Ramos (cell line): Measurements from ENCODE around the gene PLLP.
"Not testable (repeated sequence)": the region's sequence is repeated elsewhere in the genome, so short reads cannot be mapped to it uniquely, and the experiment has no call there.

ENCODE experiments used
- in situ Hi-C: fragments of 300-500 bp; cut with MboI; formaldehyde crosslinking; loops from one replicate; pipeline ENCODE4 v1.14.3; 2022; ENCODE audit warnings: low sequenced_read_pairs; ENCODE audit not compliant: unreplicated experiment

The PLLP gene

DNA sequence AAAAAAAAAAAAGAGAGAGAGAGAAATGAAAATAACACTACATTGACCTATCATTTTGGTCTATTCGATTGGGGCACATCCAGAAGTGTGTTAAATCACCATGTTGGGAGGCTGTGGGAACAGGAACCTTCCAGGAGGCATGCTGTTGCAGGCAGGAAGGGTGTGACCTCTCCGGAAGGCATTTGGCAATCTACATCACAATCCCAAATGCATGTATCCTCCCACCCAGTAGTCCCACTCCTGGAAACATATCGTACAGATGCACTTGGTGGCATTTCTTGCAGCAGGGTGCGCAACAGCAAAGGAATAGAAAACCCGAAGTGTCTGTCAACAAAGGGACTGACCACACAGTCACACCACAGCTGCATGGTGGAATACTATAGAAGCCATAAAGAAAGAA, 7.9 kb downstream of the PLLP start:
- in situ Hi-C loops = no loop called here

DNA sequence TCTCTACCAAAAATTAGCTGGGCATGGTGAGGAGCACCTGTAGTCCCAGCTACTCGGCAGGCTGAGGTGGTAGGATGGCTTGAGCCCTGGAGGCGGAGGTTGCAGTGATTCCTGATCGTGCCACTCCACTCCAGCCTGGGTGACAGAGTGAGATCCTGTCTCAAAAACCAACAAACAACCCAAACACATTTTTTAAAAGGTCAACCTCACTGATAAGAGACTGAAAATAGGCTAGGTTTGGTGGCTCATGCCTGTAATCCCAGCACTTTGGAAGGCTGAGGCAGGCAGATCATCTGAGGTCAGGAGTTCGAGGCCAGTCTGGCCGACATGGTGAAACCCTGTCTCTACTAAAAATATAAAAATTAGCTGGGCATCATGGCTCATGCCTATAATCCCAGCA, 8.5 kb downstream of the PLLP start:
- in situ Hi-C loops = not testable (repeated sequence)

DNA sequence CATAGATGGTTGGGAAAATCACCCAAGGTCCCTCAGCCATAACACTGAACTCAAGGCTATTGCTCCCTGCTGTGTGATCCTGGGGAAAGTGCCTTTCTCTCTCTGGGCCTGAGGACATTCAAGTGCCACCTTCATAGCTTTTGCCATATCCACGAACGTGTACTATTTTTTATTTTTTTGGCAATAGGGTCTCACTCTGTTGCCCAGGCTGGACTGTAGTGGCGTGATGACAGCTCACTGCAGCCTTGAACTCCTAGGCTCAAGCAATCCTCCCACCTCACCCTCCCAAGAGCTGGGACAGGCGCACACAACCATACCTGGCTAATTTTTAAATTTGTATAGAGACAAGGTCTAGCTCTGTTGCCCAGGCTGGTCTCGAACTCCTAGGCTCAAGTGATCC, 10.6 kb downstream of the PLLP start:
- in situ Hi-C loops = no loop called here

- in situ Hi-C loops = no loop called here
Measured at GRCh38 chr16:57273359-57273758, 11.1 kb downstream of the PLLP start.

- in situ Hi-C loops = no loop called here
Measured at GRCh38 chr16:57271867-57272495, 12.5 kb downstream of the PLLP start.

DNA sequence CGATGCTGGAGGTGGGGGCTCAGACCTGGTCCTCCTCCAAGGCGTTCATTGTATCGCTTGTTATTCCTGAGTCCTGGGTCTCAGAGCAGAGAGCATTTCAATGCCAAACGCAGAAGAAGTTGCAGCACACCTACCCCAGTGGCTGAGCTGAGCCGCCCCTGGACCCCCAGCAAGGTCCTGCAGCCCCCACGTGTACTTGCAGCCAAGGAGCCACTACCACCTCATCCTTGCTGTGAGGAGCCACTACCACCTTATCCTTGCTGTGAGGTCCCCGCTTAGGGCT, 13.5 kb downstream of the PLLP start:
- in situ Hi-C loops = no loop called here

- in situ Hi-C loops = no loop called here
Measured at GRCh38 chr16:57270221-57271062, 14.0 kb downstream of the PLLP start.

DNA sequence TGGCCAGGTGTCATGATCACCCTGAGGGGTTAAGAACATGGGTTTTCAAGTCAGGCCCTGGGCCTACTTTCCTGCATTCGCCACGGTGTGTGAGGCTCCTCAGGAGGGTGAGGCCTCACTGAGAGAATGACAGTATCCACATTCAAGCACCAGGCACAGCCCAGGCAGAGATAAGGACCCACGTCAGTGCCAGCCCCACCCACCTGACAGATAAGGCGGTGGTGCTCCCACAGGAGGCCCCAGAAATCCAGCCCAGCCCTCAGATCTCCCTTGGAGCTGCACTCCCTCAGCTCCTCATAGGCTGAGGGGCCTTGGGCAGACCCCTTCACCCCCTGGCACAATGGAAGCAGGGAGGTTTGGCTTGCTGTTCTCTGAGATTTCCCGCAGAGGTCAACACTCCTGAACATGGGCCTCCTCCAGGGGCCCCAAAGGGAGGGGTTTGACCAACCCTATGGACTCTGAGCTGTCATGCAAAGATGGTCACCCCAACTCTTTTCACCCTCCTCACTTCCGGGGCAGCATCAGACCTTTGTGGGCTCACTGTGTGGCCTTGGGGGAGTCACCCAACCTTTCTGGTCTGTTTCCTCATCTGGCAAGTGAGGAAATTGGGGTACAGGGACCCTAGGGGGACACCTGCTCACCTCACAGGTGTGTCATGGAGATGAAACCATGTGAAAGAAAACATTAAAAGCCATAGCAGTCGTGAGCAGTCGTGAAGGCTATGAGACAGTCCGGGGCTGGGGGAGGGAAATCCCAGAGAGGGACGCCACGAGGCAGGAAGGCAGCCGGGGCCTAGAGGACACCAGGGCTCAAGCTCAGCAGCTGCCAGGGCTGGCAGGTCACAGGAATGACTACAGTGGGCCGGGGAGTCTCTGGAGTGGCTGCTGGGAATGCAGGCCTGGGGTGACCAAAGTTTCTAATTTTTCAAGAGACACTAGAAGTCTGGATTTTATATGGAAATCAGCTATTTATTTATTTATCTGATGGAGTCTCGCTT, 15.4 kb downstream of the PLLP start:
- in situ Hi-C loops = no loop called here

DNA sequence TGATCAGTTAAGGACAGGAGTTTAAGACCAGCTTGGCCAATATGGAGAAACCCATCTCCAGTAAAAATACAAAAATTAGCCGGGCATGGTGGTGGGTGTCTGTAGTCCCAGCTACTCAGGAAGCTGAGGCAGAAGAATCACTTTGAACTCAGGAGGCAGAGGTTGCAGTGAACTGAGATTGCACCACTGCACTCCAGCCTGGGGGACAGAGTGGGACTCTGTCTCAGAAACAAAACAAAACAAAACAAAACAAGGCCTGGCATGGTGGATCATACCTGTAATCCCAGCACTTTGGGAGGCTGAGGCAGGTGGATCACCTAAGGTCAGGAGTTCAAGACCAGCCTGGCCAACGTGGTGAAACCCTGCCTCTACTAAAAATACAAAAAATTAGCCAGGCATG, 17.1 kb downstream of the PLLP start:
- in situ Hi-C loops = not testable (repeated sequence)

DNA sequence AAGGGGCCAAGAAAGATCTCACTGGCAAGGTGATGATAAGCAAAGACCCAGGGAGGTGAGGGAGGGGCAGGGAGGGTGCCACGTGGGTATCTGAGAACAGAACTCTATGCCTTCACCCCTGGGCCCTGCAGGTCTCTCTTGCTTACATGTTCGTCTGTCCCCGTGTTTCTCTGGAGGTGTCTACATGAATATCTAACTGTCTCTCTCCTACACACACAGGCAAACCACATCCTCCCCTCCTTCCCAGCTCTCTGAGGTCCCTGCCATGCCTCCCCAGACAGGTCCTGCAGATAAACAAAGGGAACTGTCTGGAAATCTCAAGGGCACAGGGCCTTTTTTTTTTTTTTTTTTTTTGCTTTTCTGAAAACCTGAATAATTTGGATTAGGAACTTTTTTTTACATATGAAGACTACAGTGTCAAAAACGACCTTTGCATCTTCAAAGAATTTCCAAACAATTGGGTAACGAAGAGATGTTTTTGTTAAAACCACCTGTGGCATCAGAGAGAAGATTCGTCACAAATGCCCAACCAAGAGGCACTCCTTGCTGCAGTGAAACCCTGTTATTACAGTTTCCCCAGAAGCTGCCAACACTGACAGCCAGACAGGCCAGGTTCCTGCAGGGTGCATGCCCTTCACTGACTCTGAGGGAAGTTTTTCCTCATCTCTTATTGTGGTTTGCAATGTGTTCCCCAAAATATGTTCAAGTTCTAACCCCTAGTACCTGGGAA, 17.8 kb downstream of the PLLP start:
- in situ Hi-C loops = no loop called here

- in situ Hi-C loops = no loop called here
Measured at GRCh38 chr16:57265850-57266530, 18.5 kb downstream of the PLLP start.

DNA sequence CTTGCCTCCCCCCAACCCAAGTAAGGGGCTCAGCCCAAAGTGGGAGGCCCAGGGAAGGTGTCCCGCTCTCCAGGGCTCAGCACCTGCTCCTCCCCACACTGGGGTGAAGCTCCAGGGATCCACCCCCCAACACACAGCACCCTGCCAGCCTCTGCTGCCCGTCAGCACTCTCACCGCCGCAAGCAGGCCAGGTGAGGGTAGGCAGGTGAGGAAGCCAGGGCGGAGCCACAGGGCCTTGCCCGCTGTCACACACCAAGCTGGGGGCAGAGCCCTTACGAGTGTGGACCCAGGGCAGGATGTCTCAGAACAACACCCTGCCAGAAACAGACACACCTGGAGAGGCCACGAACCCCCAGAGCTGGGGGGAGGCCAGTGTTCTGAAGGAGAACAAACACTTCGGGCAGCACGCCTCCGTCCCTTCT, 19.5 kb downstream of the PLLP start:
- in situ Hi-C loops = no loop called here

GRCh38 chr16:57264381-57264780, 20.1 kb downstream of the PLLP start:
- in situ Hi-C loops = no loop called here

DNA sequence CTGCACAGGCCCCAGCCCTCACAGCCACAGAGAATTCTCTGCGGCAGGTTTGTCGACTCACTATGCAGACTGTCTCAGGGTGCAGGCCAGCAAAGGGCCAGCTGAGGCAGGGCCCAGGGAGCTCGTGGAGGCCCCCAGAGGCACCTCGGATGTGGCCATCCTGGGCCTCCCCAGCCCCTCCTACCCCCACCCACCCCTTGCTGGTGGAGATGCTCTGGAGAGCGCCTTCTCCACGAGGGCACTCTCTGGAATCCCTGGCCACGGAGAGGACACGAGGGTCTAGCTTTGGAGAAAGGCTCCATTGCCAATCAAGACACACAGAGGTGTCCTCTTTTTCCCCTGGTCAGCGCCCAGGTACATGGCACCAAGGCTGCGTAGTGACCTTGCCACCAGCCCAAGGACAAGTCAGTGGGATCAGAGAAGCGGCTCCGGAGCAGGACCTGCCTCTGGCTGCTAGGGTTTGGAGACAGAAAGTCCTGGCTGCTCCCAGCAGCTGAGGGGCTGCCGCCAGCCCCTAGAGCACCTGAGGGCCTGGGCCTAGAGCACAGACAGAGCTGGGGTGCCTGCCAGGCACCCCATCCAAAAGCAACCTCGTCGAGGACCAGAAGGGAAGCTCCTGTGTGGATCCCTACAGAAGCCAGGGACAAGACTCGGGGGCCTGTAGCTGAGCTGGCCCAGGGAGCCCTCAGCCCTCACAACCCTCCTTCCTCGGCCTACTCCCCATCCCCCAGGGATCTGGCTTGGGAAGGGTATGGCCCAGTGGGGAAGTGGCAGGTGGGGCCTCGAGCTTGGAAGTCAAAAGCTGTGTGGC, 20.7 kb downstream of the PLLP start:
- in situ Hi-C loops = no loop called here

- in situ Hi-C loops = no loop called here
Measured at GRCh38 chr16:57262841-57263540, 21.5 kb downstream of the PLLP start.

- in situ Hi-C loops = no loop called here
Measured at GRCh38 chr16:57261806-57262205, 22.7 kb downstream of the PLLP start.

DNA sequence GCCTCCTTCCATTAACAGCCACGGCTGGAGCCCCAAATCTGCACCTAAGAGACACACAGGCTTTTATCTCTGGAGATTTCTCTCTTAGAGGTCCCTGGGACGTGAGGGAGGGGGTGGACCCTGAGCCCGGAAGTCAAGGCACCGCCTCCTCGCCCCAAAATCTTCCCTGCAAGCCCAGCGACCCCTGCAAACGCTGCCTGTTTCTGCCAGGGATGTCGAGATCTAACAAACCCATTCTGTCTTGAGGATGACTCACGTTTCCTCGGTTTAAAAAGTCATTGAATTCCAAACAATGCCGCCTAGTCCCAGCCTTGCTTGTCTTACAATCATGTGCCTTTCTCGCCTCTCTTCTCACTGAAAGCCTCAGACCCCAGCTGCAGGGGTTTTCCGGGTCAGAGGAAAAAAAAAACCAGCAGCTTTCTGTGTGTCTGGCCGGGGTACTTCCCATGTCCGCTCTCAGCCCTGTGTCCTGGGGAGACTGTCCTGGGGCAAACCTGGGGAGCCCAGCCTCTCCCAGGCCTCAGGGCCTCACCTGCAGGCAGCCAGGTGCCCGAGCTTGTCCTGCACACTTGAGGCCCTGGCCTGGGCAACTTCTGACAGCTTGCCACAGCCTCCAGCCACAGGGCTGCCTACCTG, 24.1 kb downstream of the PLLP start:
- in situ Hi-C loops = no loop called here
